Suprapubic skin (tissue), 3 donors: ENCODE results near the gene GNL1.

Source experiments
- CTCF ChIP-seq, 2 donors: fragments of 200-600 bp in 1 of 2; fragments of 450-650 bp in 1 of 2; sonication (generic) in 1 of 2; IDR thresholded peaks; one replicate each; pipeline ENCODE4 v1.5.1; 2016 to 2019; ENCODE audit warnings: antibody characterized with exemption in 2 of 2, mild to moderate bottlenecking in 1 of 2, moderate library complexity in 1 of 2
- POLR2AphosphoS5 ChIP-seq, 3 donors: sonication (generic); formaldehyde crosslinking; IDR thresholded peaks; one replicate each; pipeline ENCODE4 v1.6.1; 2017; ENCODE audit warnings: antibody characterized with exemption in 3 of 3

GRCh38 chr6:30500421-30501355 is 55.6 kb downstream of the GNL1 start:
- TF ChIP-seq CTCF (IDR thresholded peaks at IDR 0.05), result no peak
- no peak for TF ChIP-seq POLR2AphosphoS5 (IDR thresholded peaks at IDR 0.05)
